ENCODE measurements around the gene SRSF11. TPM values are rescaled to one million over a fixed set of nuclear protein-coding genes. Genes with fewer than 3 reads are reported as not detected.
A peak's percentile ranks its signal among the peaks of the same experiment; 100 is the strongest.
"Not testable (repeated sequence)": the region's sequence is repeated elsewhere in the genome, so short reads cannot be mapped to it uniquely, and the experiment has no call there.

The SRSF11 gene, protein sequence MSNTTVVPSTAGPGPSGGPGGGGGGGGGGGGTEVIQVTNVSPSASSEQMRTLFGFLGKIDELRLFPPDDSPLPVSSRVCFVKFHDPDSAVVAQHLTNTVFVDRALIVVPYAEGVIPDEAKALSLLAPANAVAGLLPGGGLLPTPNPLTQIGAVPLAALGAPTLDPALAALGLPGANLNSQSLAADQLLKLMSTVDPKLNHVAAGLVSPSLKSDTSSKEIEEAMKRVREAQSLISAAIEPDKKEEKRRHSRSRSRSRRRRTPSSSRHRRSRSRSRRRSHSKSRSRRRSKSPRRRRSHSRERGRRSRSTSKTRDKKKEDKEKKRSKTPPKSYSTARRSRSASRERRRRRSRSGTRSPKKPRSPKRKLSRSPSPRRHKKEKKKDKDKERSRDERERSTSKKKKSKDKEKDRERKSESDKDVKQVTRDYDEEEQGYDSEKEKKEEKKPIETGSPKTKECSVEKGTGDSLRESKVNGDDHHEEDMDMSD
- total RNA-seq: 100 to 1,000 TPM in 1 of 2 donors, 10 to 100 TPM in 1; 96.4 to 331 TPM
- polyA plus RNA-seq: 100 to 1,000 TPM in 1 of 2 donors, 10 to 100 TPM in 1; 76.9 to 178 TPM
- long read RNA-seq, donor 1, full-length matches to known transcripts: 53 of 170 reads
- long read RNA-seq, donor 1, partial matches to known transcripts: 117 of 170 reads
- long read RNA-seq, donor 1, other reads (novel, unspliced or antisense): 0 of 170 reads
- long read RNA-seq, donor 2, transcript SRSF11-201 (10 exons, 3,034 nt): major isoform, 6 of 78 reads
- long read RNA-seq, donor 2, transcript SRSF11-205 (4 exons, 528 nt): minor isoform, 5 of 78 reads
- long read RNA-seq, donor 2, partial matches to known transcripts: 61 of 78 reads
- long read RNA-seq, donor 2, other reads (novel, unspliced or antisense): 0 of 78 reads
- long read RNA-seq, donor 3, transcript SRSF11-216 (3 exons, 784 nt): major isoform, 11 of 106 reads
- long read RNA-seq, donor 3, transcript SRSF11-201 (10 exons, 3,034 nt): minor isoform, 9 of 106 reads
- long read RNA-seq, donor 3, partial matches to known transcripts: 81 of 106 reads
- long read RNA-seq, donor 3, other reads (novel, unspliced or antisense): 0 of 106 reads
- long read RNA-seq, donor 4, partial matches to known transcripts: 82 of 96 reads
- long read RNA-seq, donor 4, other reads (novel, unspliced or antisense): 0 of 96 reads
- long read RNA-seq, donor 5, full-length matches to known transcripts: 52 of 291 reads
- long read RNA-seq, donor 5, partial matches to known transcripts: 239 of 291 reads
- long read RNA-seq, donor 5, other reads (novel, unspliced or antisense): 0 of 291 reads

DNA sequence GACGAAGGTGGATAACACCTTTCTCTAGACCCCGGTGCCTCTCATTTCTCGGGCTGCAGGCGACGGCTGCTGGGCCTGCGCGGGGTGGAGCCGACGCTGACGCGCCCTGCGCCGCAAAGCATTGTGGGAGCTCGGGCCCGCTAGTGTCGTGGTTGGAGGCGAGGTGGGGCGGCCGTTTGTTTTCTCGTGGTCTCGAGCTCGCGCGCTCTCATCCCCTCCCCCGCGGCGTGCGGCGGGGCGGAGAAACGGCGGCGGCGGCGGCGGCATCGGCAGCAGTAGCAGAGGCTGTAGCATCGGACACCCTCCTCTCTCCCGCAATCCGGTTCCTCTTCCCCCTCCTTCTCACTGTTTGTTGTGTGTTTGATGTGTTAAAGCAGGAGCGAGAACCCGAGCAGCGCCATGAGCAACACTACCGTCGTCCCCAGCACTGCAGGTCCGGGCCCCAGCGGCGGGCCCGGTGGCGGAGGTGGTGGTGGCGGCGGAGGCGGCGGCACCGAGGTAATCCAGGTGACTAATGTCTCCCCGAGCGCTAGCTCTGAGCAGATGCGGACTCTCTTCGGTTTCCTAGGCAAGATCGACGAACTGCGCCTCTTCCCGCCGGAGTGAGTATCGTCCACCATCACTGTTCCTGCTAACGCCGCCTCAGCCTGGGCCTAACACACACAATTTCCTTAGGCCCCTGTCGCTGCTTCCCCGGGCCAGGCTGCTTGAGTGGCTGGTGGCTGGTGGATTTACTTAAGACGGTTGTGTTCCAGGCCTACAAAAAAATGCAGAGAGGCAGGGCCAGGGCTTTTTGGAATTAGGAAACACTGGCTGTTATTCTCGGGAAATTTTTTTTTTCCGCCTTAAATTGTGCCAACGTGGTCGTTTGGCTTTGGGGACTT lies at the start of gene SRSF11:
Gene SRSF11 (plus strand): TSS at position 143 of the 884 bp plus-strand sequence. CDS start 257 bp downstream, at position 400.
- no peaks in the 10 kb centered on the region for H3K9me3 ChIP-seq (ENCODE audit: control insufficient read depth in 4 of 4, insufficient read depth in 3 of 4, low read length in 3 of 4)
- ATAC-seq (ENCODE audit: insufficient read depth, low FRiP score) (peak; percentile 100), DNase-seq (peak; percentile 97 to 98 (median 97))
- peaks cover 0 to 17% (median 14%) of the 10 kb centered on the region in 4 donors for H3K36me3 ChIP-seq (ENCODE audit: control insufficient read depth in 4 of 4, insufficient read depth in 4 of 4, low read length in 4 of 4)
- TF ChIP-seq, protein P1, sequence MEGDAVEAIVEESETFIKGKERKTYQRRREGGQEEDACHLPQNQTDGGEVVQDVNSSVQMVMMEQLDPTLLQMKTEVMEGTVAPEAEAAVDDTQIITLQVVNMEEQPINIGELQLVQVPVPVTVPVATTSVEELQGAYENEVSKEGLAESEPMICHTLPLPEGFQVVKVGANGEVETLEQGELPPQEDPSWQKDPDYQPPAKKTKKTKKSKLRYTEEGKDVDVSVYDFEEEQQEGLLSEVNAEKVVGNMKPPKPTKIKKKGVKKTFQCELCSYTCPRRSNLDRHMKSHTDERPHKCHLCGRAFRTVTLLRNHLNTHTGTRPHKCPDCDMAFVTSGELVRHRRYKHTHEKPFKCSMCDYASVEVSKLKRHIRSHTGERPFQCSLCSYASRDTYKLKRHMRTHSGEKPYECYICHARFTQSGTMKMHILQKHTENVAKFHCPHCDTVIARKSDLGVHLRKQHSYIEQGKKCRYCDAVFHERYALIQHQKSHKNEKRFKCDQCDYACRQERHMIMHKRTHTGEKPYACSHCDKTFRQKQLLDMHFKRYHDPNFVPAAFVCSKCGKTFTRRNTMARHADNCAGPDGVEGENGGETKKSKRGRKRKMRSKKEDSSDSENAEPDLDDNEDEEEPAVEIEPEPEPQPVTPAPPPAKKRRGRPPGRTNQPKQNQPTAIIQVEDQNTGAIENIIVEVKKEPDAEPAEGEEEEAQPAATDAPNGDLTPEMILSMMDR (IDR thresholded peaks at IDR 0.05; ENCODE audit: control extremely low read depth, extremely low read depth): no peak
- H3K9ac ChIP-seq (ENCODE audit: insufficient read depth in 1 of 2, low read length in 2 of 2): peak within 1 kb of the TSS; percentile 98 to 99
- H3K4me3 ChIP-seq: peak within 1 kb of the TSS; percentile 63
- peaks cover 0 to 30% (median 6%) of the 10 kb centered on the region in 5 donors for H3K4me1 ChIP-seq (ENCODE audit: control insufficient read depth in 5 of 5, insufficient read depth in 5 of 5, low read length in 5 of 5)
- 0% methylated on average over 70 to 74 of the region's 74 CpGs for WGBS, 2 donors
- H3K27ac ChIP-seq (ENCODE audit: low read depth in 1 of 2, low read length in 1 of 2): peak within 1 kb of the TSS; percentile 92 to 95
- no peaks in the 10 kb centered on the region for H3K27me3 ChIP-seq (ENCODE audit: control insufficient read depth in 3 of 3, insufficient read depth in 3 of 3, low read length in 2 of 3)

DNA sequence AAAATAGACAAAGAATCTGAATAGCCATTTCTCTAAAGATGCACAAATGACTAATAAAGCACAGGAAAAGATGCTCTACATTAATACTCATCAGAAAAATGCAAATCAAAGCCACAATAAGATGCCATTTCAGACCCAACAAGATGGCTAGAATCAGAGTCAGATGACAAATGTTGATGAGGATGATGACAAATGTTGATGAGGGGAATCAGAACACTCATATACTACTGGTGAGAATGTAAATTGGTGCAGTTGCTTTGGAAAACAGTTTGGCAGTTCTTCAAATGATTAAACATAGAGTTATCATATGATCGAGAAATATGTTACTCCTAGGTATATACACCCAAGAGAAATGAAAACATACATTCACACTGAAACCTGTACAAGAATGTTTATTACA lies 49.7 kb upstream of the SRSF11 start:
- Histone ChIP-seq H3K4me3 (no peak overlapping the region), H3K9me3 (ENCODE audit: control insufficient read depth in 4 of 4, insufficient read depth in 3 of 4, low read length in 3 of 4) (peaks cover 0 to 2% (median 0%) of the 10 kb centered on the region in 4 donors), H3K27me3 (ENCODE audit: control insufficient read depth in 3 of 3, insufficient read depth in 3 of 3, low read length in 2 of 3) (no peaks in the 10 kb centered on the region), H3K9ac (ENCODE audit: insufficient read depth in 1 of 2, low read length in 2 of 2) (no peak overlapping the region), H3K4me1 (ENCODE audit: control insufficient read depth in 5 of 5, insufficient read depth in 5 of 5, low read length in 5 of 5) (peaks cover 0 to 2% (median 0%) of the 10 kb centered on the region in 5 donors), H3K36me3 (ENCODE audit: control insufficient read depth in 4 of 4, insufficient read depth in 4 of 4, low read length in 4 of 4) (peaks cover 0 to 5% (median 2%) of the 10 kb centered on the region in 4 donors), H3K27ac (ENCODE audit: low read depth in 1 of 2, low read length in 1 of 2) (no peak overlapping the region)
- TF ChIP-seq, protein P1 (IDR thresholded peaks at IDR 0.05; ENCODE audit: control extremely low read depth, extremely low read depth): no peak
- no peak for ATAC-seq (ENCODE audit: insufficient read depth, low FRiP score)
- DNase-seq: no peak
- 98 to 100% methylated on average over 1 of the region's 1 CpG for WGBS, 2 donors

DNA sequence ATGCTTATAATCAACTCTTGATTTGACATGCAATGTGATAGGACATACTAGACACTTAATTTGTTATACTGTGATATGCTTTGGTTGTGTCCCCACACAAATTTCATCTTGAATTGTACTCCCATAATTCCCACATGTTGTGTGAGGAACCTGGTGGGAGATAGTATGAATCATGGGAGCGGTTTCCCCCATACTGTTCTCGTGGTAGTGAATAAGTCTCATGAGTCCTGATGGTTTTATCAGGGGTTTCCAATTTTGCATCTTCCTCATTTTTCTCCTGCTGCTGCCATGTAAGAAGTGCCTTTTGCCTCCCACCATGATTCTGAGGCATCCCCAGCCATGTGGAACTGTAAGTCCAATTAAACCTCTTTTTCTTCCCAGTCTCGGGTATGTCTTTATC lies 36.0 kb upstream of the SRSF11 start:
- not testable (repeated sequence) for DNase-seq; H3K9ac ChIP-seq (ENCODE audit: insufficient read depth in 1 of 2, low read length in 2 of 2); H3K27me3 ChIP-seq (ENCODE audit: control insufficient read depth in 3 of 3, insufficient read depth in 3 of 3, low read length in 2 of 3); H3K27ac ChIP-seq (ENCODE audit: low read depth in 1 of 2, low read length in 1 of 2); ATAC-seq (ENCODE audit: insufficient read depth, low FRiP score); H3K4me1 ChIP-seq (ENCODE audit: control insufficient read depth in 5 of 5, insufficient read depth in 5 of 5, low read length in 5 of 5); H3K4me3 ChIP-seq; H3K9me3 ChIP-seq (ENCODE audit: control insufficient read depth in 4 of 4, insufficient read depth in 3 of 4, low read length in 3 of 4); H3K36me3 ChIP-seq (ENCODE audit: control insufficient read depth in 4 of 4, insufficient read depth in 4 of 4, low read length in 4 of 4)
- 94 to 99% methylated on average over 3 of the region's 3 CpGs for WGBS, 2 donors

All from lung (tissue), 16 donors.